KMS-11 (cell line): ENCODE results near the gene ROR1.

Source experiments
- H2AFZ ChIP-seq: fragments of 200-600 bp; sonication (generic); 2 replicates; pipeline ENCODE4 v1.6.1; 2016; ENCODE audit warnings: antibody characterized with exemption, mixed run types, low read depth
- H3K27ac ChIP-seq: fragments of 200-600 bp; sonication (generic); 2 replicates; pipeline ENCODE4 v1.6.1; 2016; ENCODE audit warnings: mild to moderate bottlenecking, mixed run types
- H3K27me3 ChIP-seq: fragments of 200-600 bp; sonication (generic); 2 replicates; pipeline ENCODE4 v1.6.1; 2017; ENCODE audit warnings: mild to moderate bottlenecking, low read depth, mixed run types, moderate library complexity; ENCODE audit not compliant: insufficient read depth
- H3K36me3 ChIP-seq: fragments of 200-600 bp; sonication (generic); 2 replicates; pipeline ENCODE4 v1.6.1; 2017; ENCODE audit warnings: mild to moderate bottlenecking, mixed run types; ENCODE audit not compliant: insufficient read depth
- H3K4me1 ChIP-seq: fragments of 200-600 bp; sonication (generic); 2 replicates; pipeline ENCODE4 v1.6.1; 2016; ENCODE audit warnings: mild to moderate bottlenecking, low read depth, mixed run types; ENCODE audit not compliant: poor library complexity, severe bottlenecking
- H3K4me2 ChIP-seq: fragments of 200-600 bp; sonication (generic); 2 replicates; pipeline ENCODE4 v1.7.0; 2016; ENCODE audit warnings: mild to moderate bottlenecking, mixed run types
- H3K4me3 ChIP-seq: fragments of 200-600 bp; sonication (generic); IDR thresholded peaks from 2 replicates; pipeline ENCODE4 v1.6.1; 2017; ENCODE audit warnings: low read depth, low read length, mixed read lengths; ENCODE audit not compliant: insufficient read depth
- H3K79me2 ChIP-seq: fragments of 200-600 bp; sonication (generic); 2 replicates; pipeline ENCODE4 v1.6.1; 2016; ENCODE audit warnings: low read depth, mixed run types; ENCODE audit not compliant: insufficient read depth
- H3K9ac ChIP-seq: fragments of 200-600 bp; sonication (generic); 2 replicates; pipeline ENCODE4 v1.6.1; 2016; ENCODE audit warnings: mild to moderate bottlenecking, mixed run types
- H4K20me1 ChIP-seq: fragments of 200-600 bp; sonication (generic); 2 replicates; pipeline ENCODE4 v1.6.1; 2016; ENCODE audit warnings: mild to moderate bottlenecking, mixed run types; ENCODE audit not compliant: insufficient read depth
- CTCF ChIP-seq: fragments of 200-600 bp; sonication (generic); conservative IDR thresholded peaks from 2 replicates; pipeline ENCODE4 v1.6.1; 2017; ENCODE audit warnings: low read depth, mild to moderate bottlenecking, antibody characterized with exemption, low read length, moderate library complexity, mixed read lengths

ROR1 gene

GRCh38 chr1:64031236-64031635 lies 257.4 kb downstream of the ROR1 start:
- H3K4me2 ChIP-seq: no peak overlapping the region
- no peaks in the 10 kb centered on the region for H3K27me3 ChIP-seq
- peaks cover 1% of the 10 kb centered on the region for H3K4me1 ChIP-seq
- no peaks in the 10 kb centered on the region for H4K20me1 ChIP-seq
- TF ChIP-seq CTCF: no peak
- H2AFZ ChIP-seq: no peak overlapping the region
- no peak overlapping the region for H3K4me3 ChIP-seq
- H3K27ac ChIP-seq: no peak overlapping the region
- H3K79me2 ChIP-seq: no peaks in the 10 kb centered on the region
- H3K36me3 ChIP-seq: no peaks in the 10 kb centered on the region
- no peak overlapping the region for H3K9ac ChIP-seq

- Histone ChIP-seq H3K4me2 (no peak overlapping the region), H3K27ac (no peak overlapping the region), H3K4me1 (peaks cover 26% of the 10 kb centered on the region), H3K27me3 (no peaks in the 10 kb centered on the region), H3K36me3 (no peaks in the 10 kb centered on the region), H4K20me1 (no peaks in the 10 kb centered on the region), H2AFZ (no peak overlapping the region), H3K79me2 (no peaks in the 10 kb centered on the region), H3K4me3 (no peak overlapping the region), H3K9ac (no peak overlapping the region)
- TF ChIP-seq CTCF: no peak
Observed at GRCh38 chr1:64033667-64034220, 259.9 kb downstream of the ROR1 start.

- no peaks in the 10 kb centered on the region for H3K79me2 ChIP-seq
- H3K4me2 ChIP-seq: no peak overlapping the region
- no peak for TF ChIP-seq CTCF
- no peaks in the 10 kb centered on the region for H3K36me3 ChIP-seq
- no peak overlapping the region for H3K4me3 ChIP-seq
- H4K20me1 ChIP-seq: no peaks in the 10 kb centered on the region
- no peak overlapping the region for H2AFZ ChIP-seq
- H3K27me3 ChIP-seq: no peaks in the 10 kb centered on the region
- no peak overlapping the region for H3K27ac ChIP-seq
- H3K4me1 ChIP-seq: peaks cover 53% of the 10 kb centered on the region
- no peak overlapping the region for H3K9ac ChIP-seq
Observed at GRCh38 chr1:64036549-64036948, 262.7 kb downstream of the ROR1 start.

- H3K79me2 ChIP-seq: no peaks in the 10 kb centered on the region
- H3K36me3 ChIP-seq: no peaks in the 10 kb centered on the region
- TF ChIP-seq CTCF: no peak
- H3K4me3 ChIP-seq: no peak overlapping the region
- H3K4me1 ChIP-seq: peaks cover 69% of the 10 kb centered on the region
- H2AFZ ChIP-seq: no peak overlapping the region
- peak overlapping the region; percentile 64 for H3K27ac ChIP-seq
- H3K27me3 ChIP-seq: no peaks in the 10 kb centered on the region
- H4K20me1 ChIP-seq: no peaks in the 10 kb centered on the region
- H3K4me2 ChIP-seq: peak overlapping the region; percentile 49
- no peak overlapping the region for H3K9ac ChIP-seq
Observed at GRCh38 chr1:64038119-64038518, 264.3 kb downstream of the ROR1 start.
